SK-N-SH treated with all-trans-retinoic acid at 6 μM for 48 hours (cell line): Measurements from ENCODE around the gene ALDH3B2.

Source experiments
- CSDC2 ChIP-seq: fragments of 250-450 bp; sonication (Bioruptor Pico); IDR thresholded peaks from 2 replicates; pipeline ENCODE4 v1.5.0; 2020; ENCODE audit warnings: mild to moderate bottlenecking, moderate library complexity
- GLIS3 ChIP-seq: fragments of 250-450 bp; sonication (Bioruptor Pico); IDR thresholded peaks from 2 replicates; pipeline ENCODE4 v1.5.0; 2020; ENCODE audit warnings: mild to moderate bottlenecking, moderate library complexity
- ISL1 ChIP-seq: fragments of 250-450 bp; sonication (Bioruptor Pico); IDR thresholded peaks from 2 replicates; pipeline ENCODE4 v2.1.2; 2022; ENCODE audit warnings: mild to moderate bottlenecking, moderate library complexity
- OSR1 ChIP-seq: fragments of 250-450 bp; sonication (Bioruptor Pico); IDR thresholded peaks from 2 replicates; pipeline ENCODE4 v1.8.0; 2022; ENCODE audit warnings: moderate library complexity, mild to moderate bottlenecking, inconsistent platforms
- PPARA ChIP-seq: fragments of 250-450 bp; sonication (Bioruptor Pico); IDR thresholded peaks from 2 replicates; pipeline ENCODE4 v1.5.0; 2020; ENCODE audit warnings: mild to moderate bottlenecking, borderline replicate concordance
- TOX ChIP-seq: fragments of 250-450 bp; sonication (Bioruptor Pico); IDR thresholded peaks from 2 replicates; pipeline ENCODE4 v1.8.0; 2021; ENCODE audit warnings: mild to moderate bottlenecking, moderate library complexity, borderline replicate concordance
- ZC3H10 ChIP-seq: fragments of 250-450 bp; sonication (Bioruptor Pico); IDR thresholded peaks from 2 replicates; pipeline ENCODE4 v1.5.1; 2021; ENCODE audit warnings: mild to moderate bottlenecking, moderate library complexity
- ZFP3 ChIP-seq: fragments of 250-450 bp; sonication (Bioruptor Pico); IDR thresholded peaks from 2 replicates; pipeline ENCODE4 v1.5.0; 2020; ENCODE audit warnings: mild to moderate bottlenecking, moderate library complexity
- ZNF565 ChIP-seq: fragments of 450-650 bp; formaldehyde crosslinking; conservative IDR thresholded peaks from 2 replicates; pipeline ENCODE4 v1.5.0; 2020; ENCODE audit warnings: low read depth, mild to moderate bottlenecking, moderate library complexity
- TF ChIP-seq, protein P1 (sequence below): fragments of 250-450 bp; sonication (Bioruptor Pico); IDR thresholded peaks from 2 replicates; pipeline ENCODE4 v1.5.1; 2020; ENCODE audit warnings: low read depth, mild to moderate bottlenecking, moderate library complexity
- TF ChIP-seq, protein P2 (sequence below): fragments of 250-450 bp; sonication (Bioruptor Pico); IDR thresholded peaks from 2 replicates; pipeline ENCODE4 v1.5.1; 2021; ENCODE audit warnings: mild to moderate bottlenecking, moderate library complexity

DNA sequence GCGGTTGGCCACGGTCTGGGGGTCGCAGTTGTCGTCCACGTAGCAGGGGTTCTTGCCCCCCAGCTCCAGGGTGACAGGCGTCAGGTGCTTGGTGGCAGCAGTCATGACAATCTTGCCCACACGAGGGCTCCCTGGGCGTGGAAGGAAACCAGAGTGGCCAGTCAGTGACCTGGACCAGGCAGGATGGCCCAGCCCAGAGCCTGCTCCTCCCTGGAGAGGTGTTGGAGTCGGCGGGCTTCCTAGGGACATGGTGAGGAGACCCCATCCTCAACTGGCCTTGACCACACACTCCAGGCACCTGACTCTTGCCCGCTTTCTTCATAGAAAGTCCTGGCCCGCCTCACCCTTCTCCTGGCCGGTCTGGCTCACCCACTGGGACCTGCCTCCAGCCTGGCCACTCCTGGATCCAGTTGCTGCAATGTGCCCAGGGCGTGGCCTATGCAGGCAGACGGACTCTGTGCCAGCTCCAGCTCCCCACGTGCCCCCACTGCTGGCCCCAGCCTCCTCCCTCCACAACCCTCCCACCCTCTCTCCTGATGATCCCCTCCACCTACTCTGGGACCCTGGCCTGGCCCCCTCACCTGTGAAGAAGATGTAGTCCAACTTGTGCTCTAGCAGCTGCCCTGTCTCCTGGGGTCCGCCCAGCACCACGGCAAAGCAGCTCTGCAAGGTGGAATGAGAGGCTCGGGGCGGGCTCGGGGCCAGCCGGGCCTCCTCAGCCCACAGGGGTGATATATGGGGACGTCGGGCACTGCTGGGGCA is 8.7 kb downstream of the ALDH3B2 start:
- TF ChIP-seq, protein P1, sequence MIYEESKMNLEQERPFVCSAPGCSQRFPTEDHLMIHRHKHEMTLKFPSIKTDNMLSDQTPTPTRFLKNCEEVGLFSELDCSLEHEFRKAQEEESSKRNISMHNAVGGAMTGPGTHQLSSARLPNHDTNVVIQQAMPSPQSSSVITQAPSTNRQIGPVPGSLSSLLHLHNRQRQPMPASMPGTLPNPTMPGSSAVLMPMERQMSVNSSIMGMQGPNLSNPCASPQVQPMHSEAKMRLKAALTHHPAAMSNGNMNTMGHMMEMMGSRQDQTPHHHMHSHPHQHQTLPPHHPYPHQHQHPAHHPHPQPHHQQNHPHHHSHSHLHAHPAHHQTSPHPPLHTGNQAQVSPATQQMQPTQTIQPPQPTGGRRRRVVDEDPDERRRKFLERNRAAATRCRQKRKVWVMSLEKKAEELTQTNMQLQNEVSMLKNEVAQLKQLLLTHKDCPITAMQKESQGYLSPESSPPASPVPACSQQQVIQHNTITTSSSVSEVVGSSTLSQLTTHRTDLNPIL (CRISPR knock-in tag), result no peak
- no peak for TF ChIP-seq TOX (CRISPR knock-in tag)
- TF ChIP-seq ZC3H10 (CRISPR knock-in tag), result no peak
- no peak for TF ChIP-seq GLIS3 (CRISPR knock-in tag)
- TF ChIP-seq, protein P2, sequence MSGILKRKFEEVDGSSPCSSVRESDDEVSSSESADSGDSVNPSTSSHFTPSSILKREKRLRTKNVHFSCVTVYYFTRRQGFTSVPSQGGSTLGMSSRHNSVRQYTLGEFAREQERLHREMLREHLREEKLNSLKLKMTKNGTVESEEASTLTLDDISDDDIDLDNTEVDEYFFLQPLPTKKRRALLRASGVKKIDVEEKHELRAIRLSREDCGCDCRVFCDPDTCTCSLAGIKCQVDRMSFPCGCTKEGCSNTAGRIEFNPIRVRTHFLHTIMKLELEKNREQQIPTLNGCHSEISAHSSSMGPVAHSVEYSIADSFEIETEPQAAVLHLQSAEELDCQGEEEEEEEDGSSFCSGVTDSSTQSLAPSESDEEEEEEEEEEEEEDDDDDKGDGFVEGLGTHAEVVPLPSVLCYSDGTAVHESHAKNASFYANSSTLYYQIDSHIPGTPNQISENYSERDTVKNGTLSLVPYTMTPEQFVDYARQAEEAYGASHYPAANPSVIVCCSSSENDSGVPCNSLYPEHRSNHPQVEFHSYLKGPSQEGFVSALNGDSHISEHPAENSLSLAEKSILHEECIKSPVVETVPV (CRISPR knock-in tag), result no peak
- no peak for TF ChIP-seq OSR1
- no peak for TF ChIP-seq ZFP3 (CRISPR knock-in tag)
- no peak for TF ChIP-seq ZNF565 (CRISPR knock-in tag)
- TF ChIP-seq ISL1 (CRISPR knock-in tag), result no peak
- no peak for TF ChIP-seq PPARA
- TF ChIP-seq CSDC2 (CRISPR knock-in tag), result no peak
